ENCODE measurements around the gene LYG1.

GRCh38 chr2:99299580-99299979 is 1.4 kb downstream of the LYG1 start:
- TF ChIP-seq CTCF (IDR thresholded peaks at IDR 0.05) = no peak
- no peak for TF ChIP-seq POLR2A (IDR thresholded peaks at IDR 0.05; ENCODE audit: low read depth)
- no peak for TF ChIP-seq EP300 (IDR thresholded peaks at IDR 0.05)

All from esophagus muscularis mucosa (tissue), 4 donors.